ENCODE results near the gene ABCB1.

GRCh38 chr7:87458148-87458547, 142.5 kb downstream of the ABCB1 start:
- no peak for TF ChIP-seq CTCF (IDR thresholded peaks at IDR 0.05)
- no peak for TF ChIP-seq POLR2AphosphoS5 (IDR thresholded peaks at IDR 0.05)
